H1 (cell line): ENCODE measurements around the gene ZMPSTE24. TPM values are rescaled to one million over a fixed set of nuclear protein-coding genes. Genes with fewer than 3 reads are reported as not detected.

Source experiments
- CBX5 ChIP-seq: fragments of 300-800, 300-1000 bp; sonication (generic); IDR thresholded peaks from 2 replicates; pipeline ENCODE4 v1.7.1; 2016; ENCODE audit warnings: antibody characterized with exemption, low read length, low read depth
- polyA plus RNA-seq, 7 experiments: library from polyadenylated mRNA; depleted of rRNA in 3 of 7; stranded (reverse) in 5 of 7; unstranded in 2 of 7; fragments of >200 nt in 5 of 7; fragments of 200-250 nt in 2 of 7; gene quantifications; 1 replicate in 5 of 7; 2 replicates in 1 of 7; 4 replicates in 1 of 7; pipeline versions ENCODE4 v1.2.1 to v1.2.3, GENCODE V29; 2011 to 2013; ENCODE audit warnings: missing spikeins in 2 of 7, mixed read lengths in 2 of 7
- total RNA-seq: library from RNA; stranded (reverse); fragmentation: NEBNext Ultra II Directional; extraction: Animal tissue kit (Norgen Biotek cat#: 25700); gene quantifications from 2 replicates; pipeline ENCODE4 v1.2.1, GENCODE V29; 2021

ZMPSTE24 gene
- total and polyA plus RNA-seq, 2 of the 8 experiments (the other 6 are each of a cell fraction or from before 2014, with no cell fraction given): 12.7 to 42.9 TPM

- TF ChIP-seq CBX5: no peak
Observed at GRCh38 chr1:40244138-40244744, 13.8 kb upstream of the ZMPSTE24 start (continued).
